GM12878 (cell line): ENCODE results near the gene SNX7. TPM values are rescaled to one million over a fixed set of nuclear protein-coding genes. Genes with fewer than 3 reads are reported as not detected.

Experiments
- ATAC-seq: fragments of 200-7000 bp; cut with Tn5 transposase; 3 replicates; pipeline ENCODE4 v1.9.1; 2020; ENCODE audit warnings: mild to moderate bottlenecking, moderate library complexity
- BruUV-seq: library from RNA; stranded (reverse); fragments of 400-500 nt; replicated peaks from 2 replicates; lab custom pipeline; 2021; lab: Mats Ljungman, UMichigan
- CTCF ChIA-PET: fragments of 300-600 bp; sonication (Branson Sonifier 250); formaldehyde crosslinking; extraction: SDS; loops from one replicate; lab custom pipeline; 2021; ENCODE audit warnings: inconsistent platforms; lab: Yijun Ruan, JAX
- POLR2A ChIA-PET: fragments of 350-600 bp; formaldehyde crosslinking; extraction: SDS; loops from one replicate; lab custom pipeline; 2021; ENCODE audit warnings: inconsistent platforms; lab: Charles Lee
- RAD21 ChIA-PET: fragments of 300-600 bp; sonication (Branson Sonifier 250); formaldehyde crosslinking; loops from one replicate; lab custom pipeline; 2023; ENCODE audit warnings: antibody characterized with exemption; ENCODE audit not compliant: unreplicated experiment; lab: Charles Lee
- SMC1A ChIA-PET: fragments of 300-600 bp; sonication (Branson Sonifier 250); formaldehyde crosslinking; loops from one replicate; lab custom pipeline; 2023; ENCODE audit not compliant: unreplicated experiment, uncharacterized antibody; lab: Charles Lee
- DNase-seq: peaks from one replicate; pipeline ENCODE4 v3.0.0-alpha.2; 2011; ENCODE audit warnings: low read depth, low spot score
- FAIRE-seq: peaks from 3 replicates; lab custom pipeline; 2011; peaks lifted over from hg19 to GRCh38; lab: Jason Lieb, UNC
- H2AFZ ChIP-seq: 2 replicates; pipeline ENCODE4 v1.6.0; 2011; ENCODE audit warnings: low read depth, low read length, control low read depth; ENCODE audit not compliant: control insufficient read depth
- H3K27ac ChIP-seq: 2 replicates; pipeline ENCODE4 v1.5.1; 2011; ENCODE audit warnings: control low read depth; ENCODE audit not compliant: control insufficient read depth, insufficient read depth
- H3K27me3 ChIP-seq, 2 experiments: replicated peaks in 1 of 2; 2 replicates each; pipeline versions ENCODE4 v1.6.0 to v1.6.1; 2011; ENCODE audit warnings: low read length in 1 of 2; ENCODE audit not compliant: control insufficient read depth in 2 of 2, insufficient read depth in 2 of 2
- H3K36me3 ChIP-seq, 2 experiments: 2 replicates each; pipeline ENCODE4 v1.5.1; 2011; ENCODE audit warnings: low read length in 1 of 2; ENCODE audit not compliant: control insufficient read depth in 2 of 2, insufficient read depth in 2 of 2
- H3K4me1 ChIP-seq: 2 replicates; pipeline ENCODE4 v1.6.1; 2011; ENCODE audit warnings: mild to moderate bottlenecking, low read length, moderate library complexity, mixed read lengths; ENCODE audit not compliant: control insufficient read depth, insufficient read depth
- H3K4me2 ChIP-seq: 2 replicates; pipeline ENCODE4 v1.6.0; 2011; ENCODE audit warnings: control low read depth; ENCODE audit not compliant: control insufficient read depth, insufficient read depth
- H3K4me3 ChIP-seq: fragments of 200-600 bp; sonication (generic); 2 replicates; pipeline ENCODE4 v1.5.1; 2016
- H3K79me2 ChIP-seq: 2 replicates; pipeline ENCODE4 v1.6.0; 2011; ENCODE audit warnings: low read length; ENCODE audit not compliant: control insufficient read depth, insufficient read depth
- H3K9ac ChIP-seq: 2 replicates; pipeline ENCODE4 v1.8.0; 2011; ENCODE audit warnings: low read length, control low read depth, mixed read lengths; ENCODE audit not compliant: control insufficient read depth, insufficient read depth
- H3K9me3 ChIP-seq: replicated peaks from 3 replicates; pipeline ENCODE4 v1.5.1; 2011; ENCODE audit warnings: mild to moderate bottlenecking, low read length; ENCODE audit not compliant: control insufficient read depth, insufficient read depth
- H4K20me1 ChIP-seq: 2 replicates; pipeline ENCODE4 v1.6.0; 2011; ENCODE audit not compliant: control insufficient read depth, insufficient read depth
- BRCA1 ChIP-seq: IDR thresholded peaks from 2 replicates; pipeline ENCODE4 v1.6.1; 2011; ENCODE audit warnings: low read depth, low read length, improper control_type of control experiment
- GATAD2B ChIP-seq: fragments of 450-650 bp; conservative IDR thresholded peaks from 2 replicates; pipeline ENCODE4 v1.6.1; 2017; ENCODE audit warnings: low read depth, mild to moderate bottlenecking, moderate library complexity
- HDAC6 ChIP-seq: fragments of 200-600 bp; sonication (generic); IDR thresholded peaks from one replicate; pipeline ENCODE4 v1.8.0; 2017; ENCODE audit warnings: antibody characterized with exemption; ENCODE audit not compliant: unreplicated experiment
- JUNB ChIP-seq: IDR thresholded peaks from 2 replicates; pipeline ENCODE4 v1.6.1; 2016; ENCODE audit warnings: antibody characterized with exemption, mild to moderate bottlenecking
- NFYB ChIP-seq: IDR thresholded peaks from 2 replicates; pipeline ENCODE4 v1.6.1; 2011; ENCODE audit warnings: low read depth, mild to moderate bottlenecking, low read length, improper control_type of control experiment, moderate library complexity; ENCODE audit not compliant: insufficient read depth
- NR2C1 ChIP-seq: fragments of 450-650 bp; IDR thresholded peaks from 2 replicates; pipeline ENCODE4 v1.6.1; 2017; ENCODE audit warnings: antibody characterized with exemption, mild to moderate bottlenecking, moderate library complexity
- NR2F1 ChIP-seq: fragments of 450-650 bp; conservative IDR thresholded peaks from 2 replicates; pipeline ENCODE4 v1.6.1; 2017; ENCODE audit warnings: mild to moderate bottlenecking
- SIX5 ChIP-seq: IDR thresholded peaks from 2 replicates; pipeline ENCODE4 v1.6.1; 2011; ENCODE audit warnings: mild to moderate bottlenecking, low read depth, low read length, moderate library complexity; ENCODE audit not compliant: severe bottlenecking
- TBL1XR1 ChIP-seq: IDR thresholded peaks from 2 replicates; pipeline ENCODE4 v1.6.1; 2012; ENCODE audit warnings: low read depth, low read length, improper control_type of control experiment
- WGBS: methylation state at CpG from one replicate; pipeline ENCODE4 v1.1.6; 2016; ENCODE audit warnings: low lambda C conversion rate; ENCODE audit not compliant: insufficient replicate concordance, insufficient coverage; ENCODE audit errors: missing lambda C conversion rate; 5-methylcytosine and 5-hydroxymethylcytosine counted together
- in situ Hi-C: fragments of 300-500 bp; cut with MboI; formaldehyde crosslinking; loops from 9 replicates; pipeline ENCODE4 v1.14.3; 2018; ENCODE audit warnings: mixed read lengths
- intact Hi-C: fragments of 100-400 bp; cut with micrococcal nuclease; formaldehyde crosslinking; loops from one replicate; pipeline ENCODE4 v1.14.2; 2022; ENCODE audit not compliant: unreplicated experiment
- polyA plus RNA-seq, 11 experiments: library from polyadenylated mRNA; depleted of rRNA in 4 of 11; unstranded in 6 of 11; stranded (reverse) in 5 of 11; fragments of >200 nt; fragmentation: Nextera tagmentation in 4 of 11; fragmentation: Illumina TruSeq in 1 of 11; extraction: Ambion mirVana in 4 of 11; extraction: Trizol in 1 of 11; gene quantifications; 1 replicate in 1 of 11; 2 replicates in 10 of 11; pipeline versions ENCODE4 v1.2.1 to v1.2.3, GENCODE V29; 2011 to 2016; ENCODE audit warnings: inconsistent platforms in 2 of 11, missing spikeins in 2 of 11, low read depth in 1 of 11
- total RNA-seq, 4 experiments: library from RNA; depleted of rRNA in 3 of 4; stranded (reverse); fragments of >200 nt in 3 of 4; fragmentation: Illumina TruSeq in 1 of 4; extraction: Trizol in 1 of 4; gene quantifications; 2 replicates each; pipeline versions ENCODE4 v1.2.1 to v1.2.3, GENCODE V29; 2013 to 2021

SNX7 gene
- total and polyA plus RNA-seq, 10 of the 15 experiments (the other 5 are each of a cell fraction or from before 2014, with no cell fraction given): 0.23 to 0.82 (median 0.34) TPM

DNA sequence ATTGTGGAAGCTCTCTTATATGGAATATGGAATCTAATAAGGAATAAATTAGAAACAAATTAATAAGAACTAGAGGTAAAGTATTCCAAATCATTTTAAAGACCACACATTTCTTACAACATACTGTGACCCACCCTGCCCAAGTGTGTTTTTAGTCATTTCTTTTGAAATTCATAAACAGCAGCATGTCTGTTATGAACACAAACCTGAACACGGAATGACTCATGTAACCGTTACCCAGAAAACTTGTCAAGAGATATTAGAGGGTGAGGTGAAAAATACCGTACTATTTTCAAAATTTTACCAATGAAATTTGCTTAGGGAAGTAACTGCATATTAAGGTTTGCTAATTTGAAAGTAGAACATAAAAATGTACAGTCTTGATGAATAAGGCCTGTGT lies 48.4 kb downstream of the SNX7 start (continued):
- no peak for TF ChIP-seq HDAC6
- TF ChIP-seq BRCA1: no peak
- TF ChIP-seq JUNB: peak; percentile 55
- TF ChIP-seq NFYB: no peak
- TF ChIP-seq SIX5: no peak
- TF ChIP-seq, all 136 proteins: peak for 2

DNA sequence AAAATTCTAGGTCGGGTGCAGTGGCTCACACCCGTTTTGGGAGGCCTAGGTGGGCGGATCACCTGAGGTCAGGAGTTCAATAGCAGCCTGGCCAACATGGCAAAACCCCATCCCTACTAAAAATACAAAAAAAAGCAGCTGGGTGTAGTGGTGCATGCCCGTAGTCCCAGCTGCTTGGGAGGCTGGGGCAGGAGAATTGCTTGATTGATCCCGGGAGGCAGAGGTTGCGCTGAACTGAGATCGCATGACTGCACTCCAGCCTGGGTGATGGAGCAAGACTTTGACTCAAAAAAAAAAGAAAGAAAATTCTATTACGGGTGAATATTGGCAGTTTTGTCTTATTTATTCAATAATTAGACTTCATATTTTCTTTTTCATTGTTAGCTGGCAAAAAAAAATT lies 62.1 kb downstream of the SNX7 start:
- Histone ChIP-seq H4K20me1 (no peaks in the 10 kb centered on the region), H3K9me3 (no peaks in the 10 kb centered on the region), H3K4me2 (no peak overlapping the region), H3K4me3 (no peak overlapping the region), H3K36me3 (no peaks in the 10 kb centered on the region), H3K79me2 (no peaks in the 10 kb centered on the region), H3K4me1 (no peaks in the 10 kb centered on the region), H2AFZ (no peak overlapping the region), H3K27ac (no peak overlapping the region), H3K27me3 (no peaks in the 10 kb centered on the region), H3K9ac (no peak overlapping the region)
- no TSS peak for BruUV-seq
- CTCF ChIA-PET: interaction anchor here (1.3 kb wide), 1 partner anchor 31 kb away, joined by 4 read pairs; no protein-coding TSS in a partner anchor
- TF ChIP-seq GATAD2B (no peak), TBL1XR1 (no peak), NR2C1 (peak; percentile 39; the same call in 1 of the 2 replicates), NR2F1 (0 out of 2 replicates have a peak, but pooled peaks have one; percentile 37)
- intact Hi-C loops (no loop called here), in situ Hi-C loops (no loop called here)
- RAD21 ChIA-PET: no interaction called here
- ATAC-seq: 0 out of 3 replicates have a peak, but pooled peaks have one; percentile 34
- no peak for FAIRE-seq
- 29% methylated on average over 8 of the region's 8 CpGs for WGBS
- SMC1A ChIA-PET: interaction anchor here (1.2 kb wide), 1 partner anchor 9 kb away, joined by 3 read pairs; no protein-coding TSS in a partner anchor
- DNase-seq: no peak
- POLR2A ChIA-PET: interaction anchor here (0.7 kb wide), 1 partner anchor 12 kb away, joined by 3 read pairs; no protein-coding TSS in a partner anchor
